B cell (primary cell): Measurements from ENCODE around the gene BAZ2B. TPM values are rescaled to one million over a fixed set of nuclear protein-coding genes. Genes with fewer than 3 reads are reported as not detected.

Source experiments
- ATAC-seq: fragments of 200-7000 bp; cut with Tn5 transposase; one replicate; pipeline ENCODE4 v1.10.0; 2021; ENCODE audit warnings: low read depth, mild to moderate bottlenecking, moderate number of reproducible peaks, moderate library complexity
- CTCF ChIA-PET: fragments of 350-600 bp; sonication (Branson Sonifier 250); formaldehyde crosslinking; loops from one replicate; lab custom pipeline; 2021; ENCODE audit warnings: antibody characterized with exemption, inconsistent platforms; lab: Charles Lee
- POLR2A ChIA-PET: fragments of 350-600 bp; sonication (Branson Sonifier 250); formaldehyde crosslinking; loops from one replicate; lab custom pipeline; 2021; ENCODE audit warnings: antibody characterized with exemption; lab: Charles Lee
- DNase-seq: peaks from one replicate; pipeline ENCODE4 v3.0.0; 2013
- H2AFZ ChIP-seq: 2 replicates; pipeline ENCODE4 v1.6.1; 2012; ENCODE audit warnings: mild to moderate bottlenecking, low read depth, low read length; ENCODE audit not compliant: insufficient read depth, poor library complexity, severe bottlenecking
- H3K27ac ChIP-seq, 2 donors: 1 replicate in 1 of 2; 2 replicates in 1 of 2; pipeline ENCODE4 v1.5.1; 2012 to 2013; ENCODE audit warnings: low read length in 2 of 2, mild to moderate bottlenecking in 2 of 2, moderate library complexity in 1 of 2
- H3K27me3 ChIP-seq, 4 experiments: fragments of 200-600 bp in 1 of 4; sonication (generic) in 1 of 4; replicated peaks in 1 of 4; 1 replicate in 2 of 4; 2 replicates in 2 of 4; pipeline versions ENCODE4 v1.6.1 to v1.7.0; 2013 to 2016; ENCODE audit warnings: low read length in 3 of 4, mild to moderate bottlenecking in 2 of 4, mixed read lengths in 1 of 4, moderate library complexity in 1 of 4; ENCODE audit not compliant: insufficient read depth in 4 of 4, control insufficient read depth in 3 of 4; ENCODE audit errors: control extremely low read depth in 1 of 4
- H3K36me3 ChIP-seq, 2 experiments: replicated peaks in 1 of 2; 1 replicate in 1 of 2; 2 replicates in 1 of 2; pipeline versions ENCODE4 v1.6.1 to v1.7.1; 2013; ENCODE audit warnings: low read length in 1 of 2; ENCODE audit not compliant: insufficient read depth in 2 of 2, control insufficient read depth in 1 of 2; ENCODE audit errors: control extremely low read depth in 1 of 2, extremely low read depth in 1 of 2
- H3K4me1 ChIP-seq, 2 donors: fragments of 200-600 bp in 1 of 2; sonication (generic) in 1 of 2; 1 replicate in 1 of 2; 2 replicates in 1 of 2; pipeline versions ENCODE4 v1.5.1 to v1.6.1; 2013 to 2017; ENCODE audit warnings: low read length in 2 of 2; ENCODE audit not compliant: control insufficient read depth in 2 of 2, insufficient read depth in 2 of 2
- H3K4me2 ChIP-seq: replicated peaks from 2 replicates; pipeline ENCODE3; 2012; ENCODE audit warnings: mild to moderate bottlenecking, low read depth, low read length; ENCODE audit not compliant: poor library complexity, severe bottlenecking
- H3K4me3 ChIP-seq, 5 experiments: fragments of 200-600 bp in 1 of 5; sonication (generic) in 1 of 5; 1 replicate in 3 of 5; 2 replicates in 2 of 5; pipeline versions ENCODE4 v1.5.1 to v1.7.0; 2011 to 2016; ENCODE audit warnings: low read length in 4 of 5, mild to moderate bottlenecking in 4 of 5, low read depth in 2 of 5, control low read depth in 1 of 5, moderate library complexity in 1 of 5; ENCODE audit not compliant: insufficient read depth in 1 of 5; ENCODE audit errors: control extremely low read depth in 1 of 5, extremely low read depth in 1 of 5
- H3K79me2 ChIP-seq: fragments of 200-600 bp; sonication (generic); one replicate; pipeline ENCODE4 v1.6.0; 2016; ENCODE audit warnings: low read length; ENCODE audit not compliant: control insufficient read depth, insufficient read depth
- H3K9ac ChIP-seq: fragments of 200-600 bp; sonication (generic); 2 replicates; pipeline ENCODE4 v1.6.1; 2017; ENCODE audit warnings: mild to moderate bottlenecking, low read length, moderate library complexity
- H3K9me3 ChIP-seq, 3 donors: one replicate each; pipeline versions ENCODE4 v1.6.1 to v1.7.1; 2013; ENCODE audit warnings: low read length in 2 of 3; ENCODE audit not compliant: control insufficient read depth in 2 of 3, insufficient read depth in 1 of 3; ENCODE audit errors: control extremely low read depth in 1 of 3
- H4K20me1 ChIP-seq: 2 replicates; pipeline ENCODE4 v1.6.0; 2012; ENCODE audit warnings: mild to moderate bottlenecking, low read length; ENCODE audit not compliant: insufficient read depth, control insufficient read depth, poor library complexity, severe bottlenecking
- H3K27ac Mint-ChIP-seq: one replicate; pipeline ENCODE4 v1.8.0; 2021; ENCODE audit warnings: mixed read lengths
- H3K27me3 Mint-ChIP-seq: one replicate; pipeline ENCODE4 v1.8.0; 2021; ENCODE audit warnings: mixed read lengths
- H3K4me1 Mint-ChIP-seq: one replicate; pipeline ENCODE4 v1.8.0; 2021; ENCODE audit warnings: mixed read lengths
- H3K4me3 Mint-ChIP-seq: one replicate; pipeline ENCODE4 v1.8.0; 2021; ENCODE audit warnings: mixed read lengths
- H3K9me3 Mint-ChIP-seq: one replicate; pipeline ENCODE4 v1.8.0; 2022; ENCODE audit warnings: mixed read lengths; ENCODE audit not compliant: insufficient read depth
- CTCF ChIP-seq: fragments of 200-600 bp; IDR thresholded peaks from one replicate; pipeline ENCODE4 v1.8.0; 2022; ENCODE audit warnings: antibody characterized with exemption, mild to moderate bottlenecking
- EZH2 ChIP-seq: IDR thresholded peaks from 2 replicates; pipeline ENCODE4 v1.6.1; 2012; ENCODE audit warnings: borderline replicate concordance, low read depth, mild to moderate bottlenecking, moderate library complexity, low read length; ENCODE audit not compliant: insufficient read depth, poor library complexity, severe bottlenecking
- WGBS: methylation state at CpG from one replicate; pipeline ENCODE4 v1.1.5; 2013; ENCODE audit warnings: missing lambda C conversion rate; ENCODE audit not compliant: insufficient coverage; 5-methylcytosine and 5-hydroxymethylcytosine counted together
- intact Hi-C: fragments of 100-400 bp; cut with micrococcal nuclease; formaldehyde crosslinking; loops from one replicate; pipeline ENCODE4 v1.10.0; 2022
- polyA plus RNA-seq: library from polyadenylated mRNA; depleted of rRNA; stranded (reverse); fragments of >200 nt; gene quantifications from 2 replicates; pipeline ENCODE4 v1.2.3, GENCODE V29; 2012
- total RNA-seq, 2 donors: library from RNA; stranded (reverse); fragments of 120-200 nt in 1 of 2; gene quantifications; 1 replicate in 1 of 2; 2 replicates in 1 of 2; pipeline versions ENCODE4 v1.2.3 to v1.2.4, GENCODE V29; 2013 to 2022

Gene BAZ2B
- total and polyA plus RNA-seq, 2 donors (not counting 1 experiment from before 2014, with no cell fraction given) = 8.6 to 42.3 TPM

GRCh38 chr2:159606287-159606686, 10.1 kb downstream of the BAZ2B start:
- ChIA-PET POLR2A (no interaction called here), CTCF (no interaction called here)
- TF ChIP-seq EZH2 = no peak
- no peak for TF ChIP-seq CTCF
- Mint-ChIP-seq H3K4me3 (no peak overlapping the region), H3K9me3 (no peaks in the 10 kb centered on the region), H3K4me1 (peaks cover 3% of the 10 kb centered on the region), H3K27ac (no peak overlapping the region), H3K27me3 (no peaks in the 10 kb centered on the region)
- no peak for DNase-seq
- Histone ChIP-seq H3K9ac (no peak overlapping the region), H3K4me1 (no peaks in the 10 kb centered on the region), H3K79me2 (no peaks in the 10 kb centered on the region), H2AFZ (no peak overlapping the region), H3K4me2 (no peak overlapping the region), H3K4me3 (no peak overlapping the region), H3K27ac (no peak overlapping the region), H4K20me1 (no peaks in the 10 kb centered on the region), H3K36me3 (no peaks in the 10 kb centered on the region), H3K9me3 (no peaks in the 10 kb centered on the region), H3K27me3 (no peaks in the 10 kb centered on the region)
- intact Hi-C loops = no loop called here
- ATAC-seq = no peak
- WGBS = no CpG with 5 or more reads among the region's 2 CpGs

DNA sequence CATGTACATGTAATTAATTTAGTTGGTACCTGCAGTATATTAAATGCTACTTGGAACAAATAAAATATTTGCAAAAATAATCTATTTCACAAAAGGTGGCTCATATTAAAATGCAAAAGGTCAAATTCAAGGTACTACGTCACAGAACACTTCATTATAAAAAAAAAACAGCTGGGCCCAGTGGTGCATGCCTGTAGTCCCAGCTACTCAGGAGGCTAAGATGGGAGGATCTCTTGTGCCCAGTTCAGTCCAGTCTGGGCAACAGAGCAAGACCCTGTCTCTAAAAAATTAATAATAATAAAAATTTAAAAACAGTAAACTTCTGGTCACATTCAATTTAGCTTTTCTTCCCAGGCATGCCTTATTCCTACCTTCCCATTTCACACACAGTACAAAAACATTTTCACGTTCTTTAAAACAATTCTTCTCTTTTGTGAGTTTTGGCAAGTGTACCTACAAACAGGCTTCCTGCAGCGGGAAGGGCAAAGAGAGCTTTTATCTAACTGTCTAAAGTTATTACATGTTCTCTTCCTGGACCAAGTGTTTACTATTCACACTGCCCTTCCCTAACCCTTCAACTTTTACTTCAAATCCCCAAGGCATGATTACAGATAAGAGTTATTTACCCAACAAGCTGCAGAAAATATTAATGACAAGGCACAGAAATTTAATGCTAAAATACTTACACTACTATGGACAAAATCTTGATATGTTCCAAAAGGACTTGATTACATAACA, 10.7 kb downstream of the BAZ2B start:
- ATAC-seq (no peak), DNase-seq (no peak)
- H3K4me2 ChIP-seq = no peak overlapping the region
- no peaks in the 10 kb centered on the region for H3K9me3 ChIP-seq
- no peak overlapping the region for H3K27ac Mint-ChIP-seq
- H3K9ac ChIP-seq = no peak overlapping the region
- no peaks in the 10 kb centered on the region for H3K27me3 ChIP-seq
- H4K20me1 ChIP-seq = no peaks in the 10 kb centered on the region
- ChIA-PET POLR2A (no interaction called here), CTCF (no interaction called here)
- no peaks in the 10 kb centered on the region for H3K79me2 ChIP-seq
- no peak overlapping the region for H2AFZ ChIP-seq
- H3K9me3 Mint-ChIP-seq = no peaks in the 10 kb centered on the region
- WGBS = 77% methylated on average over 2 of the region's 3 CpGs
- H3K27me3 Mint-ChIP-seq = no peaks in the 10 kb centered on the region
- H3K4me1 ChIP-seq = no peaks in the 10 kb centered on the region
- TF ChIP-seq CTCF (no peak), EZH2 (no peak)
- no peak overlapping the region for H3K27ac ChIP-seq
- H3K4me3 ChIP-seq = no peak overlapping the region
- H3K4me1 Mint-ChIP-seq = peaks cover 3% of the 10 kb centered on the region
- no peak overlapping the region for H3K4me3 Mint-ChIP-seq
- intact Hi-C loops = no loop called here
- no peaks in the 10 kb centered on the region for H3K36me3 ChIP-seq
